ENCODE data around the gene CEP131.

DNA sequence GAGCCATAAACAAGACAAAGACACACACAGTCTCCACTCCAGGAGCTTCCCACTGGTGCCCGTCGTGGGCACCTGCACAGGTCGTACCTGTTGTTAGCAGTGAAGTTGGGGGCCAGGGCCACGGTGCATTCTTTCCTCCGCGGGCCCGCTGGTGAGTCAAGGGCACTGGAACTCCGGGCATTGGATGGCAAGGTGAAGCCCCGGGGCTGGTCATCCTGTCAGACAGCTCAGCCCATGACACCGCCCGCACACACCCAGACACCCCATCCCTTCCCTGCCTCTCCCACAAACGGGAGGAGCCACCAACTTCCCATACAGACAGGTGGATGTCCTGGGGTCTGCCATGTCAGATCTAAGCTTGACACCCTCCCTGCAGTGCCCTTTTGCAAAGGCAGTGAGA lies 16.1 kb downstream of the CEP131 start:
- TF ChIP-seq, protein P1, sequence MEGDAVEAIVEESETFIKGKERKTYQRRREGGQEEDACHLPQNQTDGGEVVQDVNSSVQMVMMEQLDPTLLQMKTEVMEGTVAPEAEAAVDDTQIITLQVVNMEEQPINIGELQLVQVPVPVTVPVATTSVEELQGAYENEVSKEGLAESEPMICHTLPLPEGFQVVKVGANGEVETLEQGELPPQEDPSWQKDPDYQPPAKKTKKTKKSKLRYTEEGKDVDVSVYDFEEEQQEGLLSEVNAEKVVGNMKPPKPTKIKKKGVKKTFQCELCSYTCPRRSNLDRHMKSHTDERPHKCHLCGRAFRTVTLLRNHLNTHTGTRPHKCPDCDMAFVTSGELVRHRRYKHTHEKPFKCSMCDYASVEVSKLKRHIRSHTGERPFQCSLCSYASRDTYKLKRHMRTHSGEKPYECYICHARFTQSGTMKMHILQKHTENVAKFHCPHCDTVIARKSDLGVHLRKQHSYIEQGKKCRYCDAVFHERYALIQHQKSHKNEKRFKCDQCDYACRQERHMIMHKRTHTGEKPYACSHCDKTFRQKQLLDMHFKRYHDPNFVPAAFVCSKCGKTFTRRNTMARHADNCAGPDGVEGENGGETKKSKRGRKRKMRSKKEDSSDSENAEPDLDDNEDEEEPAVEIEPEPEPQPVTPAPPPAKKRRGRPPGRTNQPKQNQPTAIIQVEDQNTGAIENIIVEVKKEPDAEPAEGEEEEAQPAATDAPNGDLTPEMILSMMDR (IDR thresholded peaks at IDR 0.05; ENCODE audit: control extremely low read depth in 1 of 3, insufficient read depth in 1 of 3, low read depth in 1 of 3, low read length in 3 of 3) = no peak
- no peak for TF ChIP-seq POU5F1 (IDR thresholded peaks at IDR 0.05; ENCODE audit: low read depth, low read length)
- TF ChIP-seq BCL11A (IDR thresholded peaks at IDR 0.05; ENCODE audit: low read depth in 2 of 2, low read length in 2 of 2) = no peak
- no peak for TF ChIP-seq SP1 (IDR thresholded peaks at IDR 0.05; ENCODE audit: low read depth, low read length)

Measured in H1 (cell line).